ENCODE data around the gene RADX.
"Not testable (repeated sequence)": the region's sequence is repeated elsewhere in the genome, so short reads cannot be mapped to it uniquely, and the experiment has no call there.

The RADX gene

GRCh38 chrX:106611679-106612392 is at the start of gene RADX:
Gene RADX, plus strand, starts transcription at chrX:106611978. Its CDS starts 103 bp downstream, at chrX:106612081.
- DNase-seq = peak; percentile 75

GRCh38 chrX:106564986-106565385 is 46.8 kb upstream of the RADX start:
- no peak for DNase-seq

- no peak for DNase-seq
Measured at GRCh38 chrX:106566362-106566761, 45.4 kb upstream of the RADX start.

GRCh38 chrX:106581856-106582255 is 29.9 kb upstream of the RADX start:
- DNase-seq = no peak

GRCh38 chrX:106585478-106585877 is 26.3 kb upstream of the RADX start:
- DNase-seq = no peak

- no peak for DNase-seq
Measured at GRCh38 chrX:106588801-106589200, 23.0 kb upstream of the RADX start.

GRCh38 chrX:106599411-106599810 is 12.4 kb upstream of the RADX start:
- DNase-seq = no peak

- no peak for DNase-seq
Measured at GRCh38 chrX:106606571-106606970, 5.2 kb upstream of the RADX start.

GRCh38 chrX:106608016-106608415 is 3.8 kb upstream of the RADX start:
- no peak for DNase-seq

- DNase-seq = no peak
Measured at GRCh38 chrX:106611317-106611678, 480 bp upstream of the RADX start.

- DNase-seq = no peak
Measured at GRCh38 chrX:106612393-106612763, 600 bp downstream of the RADX start.

GRCh38 chrX:106613277-106613676 is 1.5 kb downstream of the RADX start:
- no peak for DNase-seq

GRCh38 chrX:106615041-106615440 is 3.3 kb downstream of the RADX start:
- no peak for DNase-seq

GRCh38 chrX:106619797-106620196 is 8.0 kb downstream of the RADX start:
- DNase-seq = no peak

- DNase-seq = no peak
Measured at GRCh38 chrX:106621836-106622235, 10.1 kb downstream of the RADX start.

- DNase-seq = no peak
Measured at GRCh38 chrX:106626789-106627188, 15.0 kb downstream of the RADX start.

GRCh38 chrX:106631615-106632014 is 19.8 kb downstream of the RADX start:
- no peak for DNase-seq

- no peak for DNase-seq
Measured at GRCh38 chrX:106649523-106650428, 38.0 kb downstream of the RADX start.

- DNase-seq = not testable (repeated sequence)
Measured at GRCh38 chrX:106653625-106654024, 41.8 kb downstream of the RADX start.

GRCh38 chrX:106670631-106671030 is 58.9 kb downstream of the RADX start:
- no peak for DNase-seq

GRCh38 chrX:106672527-106672926 is 60.7 kb downstream of the RADX start:
- no peak for DNase-seq

GRCh38 chrX:106680716-106681115 is 68.9 kb downstream of the RADX start:
- DNase-seq = no peak

GRCh38 chrX:106684207-106684606 is 72.4 kb downstream of the RADX start:
- no peak for DNase-seq

GRCh38 chrX:106692425-106693065 is 80.8 kb downstream of the RADX start:
- no peak for DNase-seq

All from inflammatory macrophage treated with lipopolysaccharide for 4 hours (primary cell).